B cell (primary cell): ENCODE results near the gene SLC5A10. TPM values are rescaled to one million over a fixed set of nuclear protein-coding genes. Genes with fewer than 3 reads are reported as not detected.

ENCODE experiments used
- ATAC-seq: fragments of 200-7000 bp; cut with Tn5 transposase; one replicate; pipeline ENCODE4 v1.10.0; 2021; ENCODE audit warnings: low read depth, mild to moderate bottlenecking, moderate number of reproducible peaks, moderate library complexity
- CTCF ChIA-PET: fragments of 350-600 bp; sonication (Branson Sonifier 250); formaldehyde crosslinking; loops from one replicate; lab custom pipeline; 2021; ENCODE audit warnings: antibody characterized with exemption, inconsistent platforms; lab: Charles Lee
- POLR2A ChIA-PET: fragments of 350-600 bp; sonication (Branson Sonifier 250); formaldehyde crosslinking; loops from one replicate; lab custom pipeline; 2021; ENCODE audit warnings: antibody characterized with exemption; lab: Charles Lee
- DNase-seq: peaks from one replicate; pipeline ENCODE4 v3.0.0; 2013
- H2AFZ ChIP-seq: 2 replicates; pipeline ENCODE4 v1.6.1; 2012; ENCODE audit warnings: mild to moderate bottlenecking, low read depth, low read length; ENCODE audit not compliant: insufficient read depth, poor library complexity, severe bottlenecking
- H3K27ac ChIP-seq, 2 donors: 1 replicate in 1 of 2; 2 replicates in 1 of 2; pipeline ENCODE4 v1.5.1; 2012 to 2013; ENCODE audit warnings: low read length in 2 of 2, mild to moderate bottlenecking in 2 of 2, moderate library complexity in 1 of 2
- H3K27me3 ChIP-seq, 4 experiments: fragments of 200-600 bp in 1 of 4; sonication (generic) in 1 of 4; replicated peaks in 1 of 4; 1 replicate in 2 of 4; 2 replicates in 2 of 4; pipeline versions ENCODE4 v1.6.1 to v1.7.0; 2013 to 2016; ENCODE audit warnings: low read length in 3 of 4, mild to moderate bottlenecking in 2 of 4, mixed read lengths in 1 of 4, moderate library complexity in 1 of 4; ENCODE audit not compliant: insufficient read depth in 4 of 4, control insufficient read depth in 3 of 4; ENCODE audit errors: control extremely low read depth in 1 of 4
- H3K36me3 ChIP-seq, 2 experiments: replicated peaks in 1 of 2; 1 replicate in 1 of 2; 2 replicates in 1 of 2; pipeline versions ENCODE4 v1.6.1 to v1.7.1; 2013; ENCODE audit warnings: low read length in 1 of 2; ENCODE audit not compliant: insufficient read depth in 2 of 2, control insufficient read depth in 1 of 2; ENCODE audit errors: control extremely low read depth in 1 of 2, extremely low read depth in 1 of 2
- H3K4me1 ChIP-seq, 2 donors: fragments of 200-600 bp in 1 of 2; sonication (generic) in 1 of 2; 1 replicate in 1 of 2; 2 replicates in 1 of 2; pipeline versions ENCODE4 v1.5.1 to v1.6.1; 2013 to 2017; ENCODE audit warnings: low read length in 2 of 2; ENCODE audit not compliant: control insufficient read depth in 2 of 2, insufficient read depth in 2 of 2
- H3K4me2 ChIP-seq: replicated peaks from 2 replicates; pipeline ENCODE3; 2012; ENCODE audit warnings: mild to moderate bottlenecking, low read depth, low read length; ENCODE audit not compliant: poor library complexity, severe bottlenecking
- H3K4me3 ChIP-seq, 5 experiments: fragments of 200-600 bp in 1 of 5; sonication (generic) in 1 of 5; 1 replicate in 3 of 5; 2 replicates in 2 of 5; pipeline versions ENCODE4 v1.5.1 to v1.7.0; 2011 to 2016; ENCODE audit warnings: low read length in 4 of 5, mild to moderate bottlenecking in 4 of 5, low read depth in 2 of 5, control low read depth in 1 of 5, moderate library complexity in 1 of 5; ENCODE audit not compliant: insufficient read depth in 1 of 5; ENCODE audit errors: control extremely low read depth in 1 of 5, extremely low read depth in 1 of 5
- H3K79me2 ChIP-seq: fragments of 200-600 bp; sonication (generic); one replicate; pipeline ENCODE4 v1.6.0; 2016; ENCODE audit warnings: low read length; ENCODE audit not compliant: control insufficient read depth, insufficient read depth
- H3K9ac ChIP-seq: fragments of 200-600 bp; sonication (generic); 2 replicates; pipeline ENCODE4 v1.6.1; 2017; ENCODE audit warnings: mild to moderate bottlenecking, low read length, moderate library complexity
- H3K9me3 ChIP-seq, 3 donors: one replicate each; pipeline versions ENCODE4 v1.6.1 to v1.7.1; 2013; ENCODE audit warnings: low read length in 2 of 3; ENCODE audit not compliant: control insufficient read depth in 2 of 3, insufficient read depth in 1 of 3; ENCODE audit errors: control extremely low read depth in 1 of 3
- H4K20me1 ChIP-seq: 2 replicates; pipeline ENCODE4 v1.6.0; 2012; ENCODE audit warnings: mild to moderate bottlenecking, low read length; ENCODE audit not compliant: insufficient read depth, control insufficient read depth, poor library complexity, severe bottlenecking
- H3K27ac Mint-ChIP-seq: one replicate; pipeline ENCODE4 v1.8.0; 2021; ENCODE audit warnings: mixed read lengths
- H3K27me3 Mint-ChIP-seq: one replicate; pipeline ENCODE4 v1.8.0; 2021; ENCODE audit warnings: mixed read lengths
- H3K4me1 Mint-ChIP-seq: one replicate; pipeline ENCODE4 v1.8.0; 2021; ENCODE audit warnings: mixed read lengths
- H3K4me3 Mint-ChIP-seq: one replicate; pipeline ENCODE4 v1.8.0; 2021; ENCODE audit warnings: mixed read lengths
- H3K9me3 Mint-ChIP-seq: one replicate; pipeline ENCODE4 v1.8.0; 2022; ENCODE audit warnings: mixed read lengths; ENCODE audit not compliant: insufficient read depth
- CTCF ChIP-seq: fragments of 200-600 bp; IDR thresholded peaks from one replicate; pipeline ENCODE4 v1.8.0; 2022; ENCODE audit warnings: antibody characterized with exemption, mild to moderate bottlenecking
- EZH2 ChIP-seq: IDR thresholded peaks from 2 replicates; pipeline ENCODE4 v1.6.1; 2012; ENCODE audit warnings: borderline replicate concordance, low read depth, mild to moderate bottlenecking, moderate library complexity, low read length; ENCODE audit not compliant: insufficient read depth, poor library complexity, severe bottlenecking
- WGBS: methylation state at CpG from one replicate; pipeline ENCODE4 v1.1.5; 2013; ENCODE audit warnings: missing lambda C conversion rate; ENCODE audit not compliant: insufficient coverage; 5-methylcytosine and 5-hydroxymethylcytosine counted together
- intact Hi-C: fragments of 100-400 bp; cut with micrococcal nuclease; formaldehyde crosslinking; loops from one replicate; pipeline ENCODE4 v1.10.0; 2022
- polyA plus RNA-seq: library from polyadenylated mRNA; depleted of rRNA; stranded (reverse); fragments of >200 nt; gene quantifications from 2 replicates; pipeline ENCODE4 v1.2.3, GENCODE V29; 2012
- total RNA-seq, 2 donors: library from RNA; stranded (reverse); fragments of 120-200 nt in 1 of 2; gene quantifications; 1 replicate in 1 of 2; 2 replicates in 1 of 2; pipeline versions ENCODE4 v1.2.3 to v1.2.4, GENCODE V29; 2013 to 2022

SLC5A10 gene
- total and polyA plus RNA-seq, 2 donors (not counting 1 experiment from before 2014, with no cell fraction given) = not detected

- ATAC-seq = no peak
- CTCF ChIA-PET = no interaction called here
Observed at GRCh38 chr17:18994631-18995030, 42.7 kb downstream of the SLC5A10 start.

GRCh38 chr17:18995220-18995619, 43.3 kb downstream of the SLC5A10 start:
- no peaks in the 10 kb centered on the region for H3K9me3 Mint-ChIP-seq
- H3K27me3 ChIP-seq = no peaks in the 10 kb centered on the region
- H3K4me3 Mint-ChIP-seq = no peak overlapping the region
- peaks cover 24 to 27% of the 10 kb centered on the region in 2 donors for H3K4me1 ChIP-seq
- POLR2A ChIA-PET = no interaction called here
- ATAC-seq (no peak), DNase-seq (no peak)
- CTCF ChIA-PET = no interaction called here
- no peak for TF ChIP-seq CTCF
- TF ChIP-seq EZH2 = no peak
- no peak overlapping the region for H2AFZ ChIP-seq
- H3K27ac Mint-ChIP-seq = no peak overlapping the region
- H3K36me3 ChIP-seq = peaks cover 0 to 8% of the 10 kb centered on the region in 2 experiments
- no peak overlapping the region for H3K4me3 ChIP-seq
- intact Hi-C loops = no loop called here
- no peak overlapping the region for H3K4me2 ChIP-seq
- peaks cover 69% of the 10 kb centered on the region for H4K20me1 ChIP-seq
- H3K4me1 Mint-ChIP-seq = peaks cover 21% of the 10 kb centered on the region
- no peaks in the 10 kb centered on the region for H3K27me3 Mint-ChIP-seq
- peaks cover 27% of the 10 kb centered on the region for H3K79me2 ChIP-seq
- 100% methylated on average over 1 of the region's 3 CpGs for WGBS
- no peak overlapping the region for H3K27ac ChIP-seq
- peaks cover 2 to 10% (median 4%) of the 10 kb centered on the region in 3 donors for H3K9me3 ChIP-seq
- no peak overlapping the region for H3K9ac ChIP-seq

More at GRCh38 chr17:18994631-18995030, 42.7 kb downstream of the SLC5A10 start:
- Histone ChIP-seq H3K4me2 (no peak overlapping the region), H2AFZ (no peak overlapping the region), H4K20me1 (peaks cover 72% of the 10 kb centered on the region), H3K27me3 (no peaks in the 10 kb centered on the region), H3K27ac (no peak overlapping the region), H3K9me3 (peaks cover 2 to 10% (median 4%) of the 10 kb centered on the region in 3 donors), H3K79me2 (peaks cover 27% of the 10 kb centered on the region), H3K36me3 (peaks cover 0 to 8% of the 10 kb centered on the region in 2 experiments), H3K4me3 (no peak overlapping the region), H3K9ac (no peak overlapping the region), H3K4me1 (peaks cover 24 to 27% of the 10 kb centered on the region in 2 donors)
- no peaks in the 10 kb centered on the region for H3K27me3 Mint-ChIP-seq
- WGBS = 40% methylated on average over 1 of the region's 1 CpG
- no peak overlapping the region for H3K4me3 Mint-ChIP-seq
- H3K27ac Mint-ChIP-seq = no peak overlapping the region
- H3K4me1 Mint-ChIP-seq = peaks cover 21% of the 10 kb centered on the region
- H3K9me3 Mint-ChIP-seq = no peaks in the 10 kb centered on the region
- TF ChIP-seq CTCF (no peak), EZH2 (no peak)
- DNase-seq = no peak
- POLR2A ChIA-PET = no interaction called here
- intact Hi-C loops = no loop called here
